SKM-1 treated with dmso at 0.1 percent for 144 hours (cell line): ENCODE measurements around the gene MBOAT1.

ENCODE experiments used
- DNase-seq: peaks from one replicate; lab custom pipeline; 2025; ENCODE audit not compliant: unreplicated experiment; lab: John Stamatoyannopoulos, UW

The MBOAT1 gene

GRCh38 chr6:20235041-20235440 lies 22.8 kb upstream of the MBOAT1 start:
- DNase-seq: no peak

- DNase-seq: no peak
Observed at GRCh38 chr6:20234136-20234535, 21.9 kb upstream of the MBOAT1 start.

GRCh38 chr6:20233007-20233730 lies 20.9 kb upstream of the MBOAT1 start:
- DNase-seq: no peak

- no peak for DNase-seq
Observed at GRCh38 chr6:20232188-20232587, 19.9 kb upstream of the MBOAT1 start.

GRCh38 chr6:20230401-20231119 lies 18.3 kb upstream of the MBOAT1 start:
- DNase-seq: no peak

- no peak for DNase-seq
Observed at GRCh38 chr6:20229881-20230280, 17.6 kb upstream of the MBOAT1 start.

GRCh38 chr6:20227350-20227749 lies 15.1 kb upstream of the MBOAT1 start:
- no peak for DNase-seq

- DNase-seq: peak; percentile 43
Observed at GRCh38 chr6:20223141-20223540, 10.9 kb upstream of the MBOAT1 start.

GRCh38 chr6:20221421-20221820 lies 9.2 kb upstream of the MBOAT1 start:
- no peak for DNase-seq

GRCh38 chr6:20220359-20220758 lies 8.1 kb upstream of the MBOAT1 start:
- DNase-seq: no peak

GRCh38 chr6:20217891-20218290 lies 5.6 kb upstream of the MBOAT1 start:
- no peak for DNase-seq

- no peak for DNase-seq
Observed at GRCh38 chr6:20217324-20217855, 5.1 kb upstream of the MBOAT1 start.

GRCh38 chr6:20215310-20215709 lies 3.0 kb upstream of the MBOAT1 start:
- DNase-seq: no peak

GRCh38 chr6:20213271-20213798 lies 1.1 kb upstream of the MBOAT1 start:
- no peak for DNase-seq

GRCh38 chr6:20211941-20212391 lies 303 bp downstream of the MBOAT1 start:
- no peak for DNase-seq

- DNase-seq: no peak
Observed at GRCh38 chr6:20211037-20211940, 980 bp downstream of the MBOAT1 start.

GRCh38 chr6:20210158-20210557 lies 2.1 kb downstream of the MBOAT1 start:
- no peak for DNase-seq

- DNase-seq: no peak
Observed at GRCh38 chr6:20208687-20209378, 3.4 kb downstream of the MBOAT1 start.

GRCh38 chr6:20207088-20207418 lies 5.2 kb downstream of the MBOAT1 start:
- DNase-seq: peak; percentile 69

- DNase-seq: peak; percentile 54
Observed at GRCh38 chr6:20205722-20206161, 6.5 kb downstream of the MBOAT1 start.
